Neural progenitor cell (in vitro differentiated cells): ENCODE data around the gene GSDMA.

Experiments
- EZH2 ChIP-seq: fragments of 200-600 bp; sonication (generic); IDR thresholded peaks from 2 replicates; pipeline ENCODE4 v1.6.1; 2017; ENCODE audit warnings: antibody characterized with exemption, mild to moderate bottlenecking, moderate library complexity
- EZH2phosphoT487 ChIP-seq: fragments of 200-600 bp; sonication (generic); IDR thresholded peaks from 2 replicates; pipeline ENCODE4 v1.6.1; 2017; ENCODE audit warnings: antibody characterized with exemption
- TF ChIP-seq, protein P1 (sequence below): fragments of 200-600 bp; sonication (generic); IDR thresholded peaks from 2 replicates; pipeline ENCODE4 v1.5.1; 2017; ENCODE audit warnings: antibody characterized with exemption, mild to moderate bottlenecking

DNA sequence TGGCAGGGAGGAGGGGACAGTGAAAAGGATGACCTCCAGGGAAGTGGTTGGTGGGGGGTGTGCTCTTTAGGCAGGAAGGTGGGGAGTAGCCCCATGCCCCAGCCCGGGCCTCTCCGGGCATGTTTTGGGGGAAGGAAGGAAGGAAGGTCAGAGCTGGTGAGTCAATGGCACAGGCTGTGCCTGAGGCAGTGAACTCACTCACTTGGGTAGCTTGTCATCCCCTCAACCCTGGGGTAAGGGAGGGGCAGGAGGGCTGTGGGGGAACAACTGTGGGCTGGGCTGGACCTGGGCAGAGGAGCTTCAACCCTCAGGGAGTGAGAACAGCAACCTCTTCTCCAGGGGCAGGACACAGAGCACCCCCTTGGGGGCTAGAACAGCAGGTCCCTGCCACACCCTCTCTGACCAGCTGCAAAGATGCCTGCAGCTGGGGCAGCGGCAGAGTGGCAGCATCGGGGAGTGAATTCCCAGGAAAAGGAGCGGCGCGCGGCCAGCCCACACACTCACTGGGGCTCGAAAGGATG is 58.7 kb downstream of the GSDMA start:
- TF ChIP-seq, protein P1, sequence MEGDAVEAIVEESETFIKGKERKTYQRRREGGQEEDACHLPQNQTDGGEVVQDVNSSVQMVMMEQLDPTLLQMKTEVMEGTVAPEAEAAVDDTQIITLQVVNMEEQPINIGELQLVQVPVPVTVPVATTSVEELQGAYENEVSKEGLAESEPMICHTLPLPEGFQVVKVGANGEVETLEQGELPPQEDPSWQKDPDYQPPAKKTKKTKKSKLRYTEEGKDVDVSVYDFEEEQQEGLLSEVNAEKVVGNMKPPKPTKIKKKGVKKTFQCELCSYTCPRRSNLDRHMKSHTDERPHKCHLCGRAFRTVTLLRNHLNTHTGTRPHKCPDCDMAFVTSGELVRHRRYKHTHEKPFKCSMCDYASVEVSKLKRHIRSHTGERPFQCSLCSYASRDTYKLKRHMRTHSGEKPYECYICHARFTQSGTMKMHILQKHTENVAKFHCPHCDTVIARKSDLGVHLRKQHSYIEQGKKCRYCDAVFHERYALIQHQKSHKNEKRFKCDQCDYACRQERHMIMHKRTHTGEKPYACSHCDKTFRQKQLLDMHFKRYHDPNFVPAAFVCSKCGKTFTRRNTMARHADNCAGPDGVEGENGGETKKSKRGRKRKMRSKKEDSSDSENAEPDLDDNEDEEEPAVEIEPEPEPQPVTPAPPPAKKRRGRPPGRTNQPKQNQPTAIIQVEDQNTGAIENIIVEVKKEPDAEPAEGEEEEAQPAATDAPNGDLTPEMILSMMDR: no peak
- TF ChIP-seq EZH2: no peak
- TF ChIP-seq EZH2phosphoT487: no peak
